Anterior cingulate cortex (tissue), 58 donors: ENCODE data around the gene COL23A1.

ENCODE experiments used
- DNase-seq, 58 donors: peaks; one replicate each; lab custom pipeline; 2025; lab: John Stamatoyannopoulos, UW

Gene COL23A1

DNA sequence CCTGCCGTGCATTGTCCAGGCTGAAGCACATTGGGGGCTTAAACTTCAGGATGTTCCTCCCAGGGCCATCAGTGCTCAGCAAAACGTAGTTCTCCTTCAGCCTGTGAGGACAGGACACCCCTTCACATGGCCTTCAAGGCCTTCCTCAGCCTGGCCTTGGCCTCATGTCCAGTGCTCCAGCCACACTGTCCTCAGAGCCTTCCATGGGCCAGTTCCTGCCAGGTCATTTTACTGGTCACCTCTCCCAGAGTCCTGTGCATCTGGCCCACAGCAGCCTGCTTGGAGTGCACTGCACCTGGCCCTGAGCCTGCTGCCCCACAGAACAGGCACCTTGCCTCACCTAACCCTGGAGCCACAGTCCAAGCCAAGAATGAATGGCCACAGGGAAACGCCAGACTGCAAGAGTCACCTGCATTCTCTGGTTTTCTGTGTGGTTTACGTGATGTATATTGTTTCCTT lies 377.2 kb downstream of the COL23A1 start:
- DNase-seq = no peak

DNA sequence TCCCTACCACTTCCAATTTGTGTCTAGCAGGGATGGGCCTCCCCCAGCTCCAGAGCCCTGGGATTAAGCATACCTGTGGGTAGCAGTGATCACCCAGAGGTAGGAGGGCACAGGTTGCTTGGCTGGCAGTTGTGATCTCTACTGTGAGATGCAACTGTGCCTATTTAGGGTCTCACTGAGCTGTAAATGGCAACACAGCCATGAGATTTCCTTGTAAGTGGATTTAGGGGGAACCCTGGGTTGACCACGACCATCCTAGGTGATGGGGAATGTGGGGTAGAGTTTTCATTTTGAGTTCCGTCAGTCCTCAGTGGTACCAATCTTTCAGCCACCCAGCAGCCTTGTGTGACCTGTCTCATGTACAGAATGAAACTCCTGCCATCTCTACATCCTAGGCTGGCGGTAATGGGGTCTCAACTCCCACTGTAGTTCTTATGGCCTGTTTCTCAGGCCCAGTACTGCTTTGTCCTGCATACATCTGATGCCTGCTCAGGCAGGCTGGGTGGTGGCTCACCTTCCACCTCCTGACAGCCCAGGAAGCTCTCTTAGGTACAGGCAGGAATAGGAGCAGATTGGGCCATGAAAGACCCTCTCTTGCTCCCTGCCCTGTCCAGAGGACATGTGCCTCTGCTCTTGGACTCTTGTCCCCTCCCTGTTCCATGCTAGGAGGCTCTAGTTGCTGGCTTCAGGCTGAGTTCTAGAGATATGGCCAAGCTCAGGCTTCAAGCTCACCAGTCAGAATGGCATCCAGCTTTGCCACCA lies 377.8 kb downstream of the COL23A1 start:
- DNase-seq = no peak

DNA sequence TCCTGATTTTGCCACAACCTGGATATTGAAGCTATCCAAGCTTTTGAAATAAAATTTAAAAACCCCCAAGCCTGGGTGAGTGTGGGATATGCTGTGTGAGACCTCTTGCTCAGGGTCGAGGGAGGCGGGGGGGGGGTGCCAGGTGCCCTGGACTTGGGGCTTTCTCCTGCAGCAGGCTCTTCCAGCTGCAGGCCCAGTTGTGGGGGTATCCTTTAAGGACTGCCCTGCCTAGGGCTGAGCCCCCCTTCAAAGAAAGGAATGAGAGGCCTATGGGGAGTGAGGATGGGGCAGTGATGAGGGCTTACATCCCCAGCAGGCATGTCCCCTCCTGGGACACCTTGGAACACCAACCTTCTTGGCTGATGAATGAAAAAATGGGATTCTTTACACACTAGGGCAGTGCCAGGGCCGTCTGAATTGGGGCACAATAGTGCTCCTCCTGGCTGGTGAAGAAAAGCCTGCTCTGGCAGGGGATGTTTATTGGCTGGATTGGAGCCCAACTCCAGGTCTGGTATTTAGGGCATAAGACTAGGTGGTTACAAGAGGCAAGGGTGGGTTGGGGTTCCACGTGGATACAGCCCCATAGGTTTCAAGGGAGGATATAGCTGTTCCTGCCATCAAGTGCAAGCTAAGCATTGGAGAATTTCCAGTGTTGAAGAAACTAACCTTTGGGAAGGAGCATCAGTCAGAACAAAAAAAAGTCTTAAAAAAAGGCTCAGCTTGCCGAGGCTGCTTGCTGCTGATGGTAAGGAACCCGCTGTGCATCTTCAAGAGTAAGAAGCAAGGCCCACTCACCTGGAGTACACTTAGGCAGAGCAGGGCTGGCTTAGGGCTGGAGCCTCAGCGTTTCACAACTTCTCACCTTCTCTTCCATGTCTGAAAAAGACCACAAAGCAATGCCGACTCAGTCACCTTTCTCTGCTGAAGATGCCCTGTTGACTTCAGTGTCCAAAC lies 378.8 kb downstream of the COL23A1 start:
- no peak for DNase-seq

- DNase-seq = no peak
Observed at GRCh38 chr5:178210686-178211085, 379.5 kb downstream of the COL23A1 start.

- DNase-seq = no peak
Observed at GRCh38 chr5:178210073-178210535, 380.1 kb downstream of the COL23A1 start.

DNA sequence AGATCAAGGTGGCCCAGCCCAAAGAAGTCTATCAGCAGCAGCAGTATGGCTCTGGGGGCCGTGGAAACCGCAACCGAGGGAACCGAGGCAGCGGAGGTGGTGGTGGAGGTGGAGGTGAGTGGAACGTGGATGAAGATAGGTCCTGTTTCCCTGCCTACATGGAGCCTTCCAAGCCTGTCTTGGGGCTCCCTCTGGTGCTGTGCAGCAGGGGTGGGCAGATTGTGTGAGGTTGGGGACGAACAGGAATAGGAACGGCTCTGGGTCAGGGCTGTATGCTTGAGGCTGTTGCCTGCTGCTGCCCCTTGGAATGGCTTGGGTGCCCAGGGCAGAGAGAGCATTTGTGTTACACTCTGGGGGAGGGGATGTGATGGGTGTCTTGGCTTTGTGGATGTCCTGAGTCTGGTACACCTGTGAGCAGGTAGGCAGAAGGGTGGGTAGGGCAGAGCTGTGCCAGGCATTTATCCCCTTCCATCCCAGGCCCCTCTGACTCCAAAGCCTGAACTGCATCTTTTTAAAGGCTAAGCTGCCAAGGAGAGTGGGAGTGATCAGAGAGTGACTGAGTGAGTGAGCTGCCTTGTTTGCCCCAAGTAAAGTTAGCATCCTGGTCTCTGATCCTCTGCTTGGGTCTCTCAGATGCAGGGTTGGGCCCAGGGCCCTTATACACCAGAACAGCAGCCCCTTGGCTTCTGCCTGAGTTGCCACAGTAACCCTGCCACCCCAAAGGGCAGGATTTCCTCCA lies 380.7 kb downstream of the COL23A1 start:
- DNase-seq = no peak

DNA sequence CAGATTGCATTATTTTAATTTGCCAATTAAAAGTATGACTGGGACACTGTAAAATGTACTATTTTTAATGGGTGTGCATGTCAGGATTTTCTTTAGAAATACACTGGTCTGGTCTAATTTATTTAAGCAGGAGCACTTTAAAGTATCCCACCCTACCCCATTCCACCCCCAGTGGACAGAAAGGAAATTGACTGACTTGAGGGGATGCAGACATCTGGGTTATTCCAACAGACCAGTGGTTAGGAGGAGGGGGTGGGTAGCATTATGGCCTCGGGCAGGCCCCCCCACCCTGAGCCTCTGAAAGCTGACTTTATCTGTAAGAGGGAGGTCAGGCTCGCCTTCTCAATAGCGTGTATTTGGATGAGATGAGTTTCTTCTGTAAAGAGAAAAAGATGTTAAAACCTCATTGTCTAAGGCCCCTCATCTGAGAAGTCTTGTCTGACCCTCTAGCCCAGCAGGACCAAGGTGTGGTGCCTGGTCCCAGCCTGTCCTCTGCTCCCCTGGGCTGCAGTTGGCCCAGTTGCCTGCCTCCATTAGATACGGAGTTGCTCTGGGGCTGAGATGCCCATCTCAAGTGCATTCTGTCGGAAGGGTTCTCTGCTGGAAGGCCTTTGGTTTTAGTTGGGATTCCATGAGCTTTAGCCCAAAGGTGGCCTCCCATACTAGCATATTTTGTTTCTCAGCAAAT lies 381.5 kb downstream of the COL23A1 start:
- DNase-seq = no peak

DNA sequence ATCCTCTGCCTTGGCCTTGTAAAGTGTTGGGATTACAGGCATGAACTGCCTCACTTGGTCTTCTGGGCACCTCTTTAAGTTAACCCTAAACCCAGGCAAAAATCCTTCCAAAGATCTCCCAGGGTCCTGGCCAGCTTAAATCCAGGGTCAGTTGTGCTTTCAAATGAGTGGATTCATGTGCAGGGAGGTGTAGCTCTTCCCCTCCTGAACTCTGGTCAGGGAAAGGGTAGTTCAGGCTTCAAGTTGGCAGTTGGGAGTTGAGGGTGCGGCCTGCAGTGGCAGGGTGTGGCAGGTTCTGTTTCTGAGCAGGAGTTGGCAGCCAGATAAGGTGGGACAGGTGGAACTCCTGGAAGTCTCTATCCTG lies 382.3 kb downstream of the COL23A1 start:
- no peak for DNase-seq

- no peak for DNase-seq
Observed at GRCh38 chr5:178207183-178207916, 382.8 kb downstream of the COL23A1 start.

GRCh38 chr5:178206166-178207101 lies 383.8 kb downstream of the COL23A1 start:
- peak in 1 of 58 donors; percentile 17 for DNase-seq

- DNase-seq = no peak
Observed at GRCh38 chr5:178205749-178206047, 384.5 kb downstream of the COL23A1 start.

DNA sequence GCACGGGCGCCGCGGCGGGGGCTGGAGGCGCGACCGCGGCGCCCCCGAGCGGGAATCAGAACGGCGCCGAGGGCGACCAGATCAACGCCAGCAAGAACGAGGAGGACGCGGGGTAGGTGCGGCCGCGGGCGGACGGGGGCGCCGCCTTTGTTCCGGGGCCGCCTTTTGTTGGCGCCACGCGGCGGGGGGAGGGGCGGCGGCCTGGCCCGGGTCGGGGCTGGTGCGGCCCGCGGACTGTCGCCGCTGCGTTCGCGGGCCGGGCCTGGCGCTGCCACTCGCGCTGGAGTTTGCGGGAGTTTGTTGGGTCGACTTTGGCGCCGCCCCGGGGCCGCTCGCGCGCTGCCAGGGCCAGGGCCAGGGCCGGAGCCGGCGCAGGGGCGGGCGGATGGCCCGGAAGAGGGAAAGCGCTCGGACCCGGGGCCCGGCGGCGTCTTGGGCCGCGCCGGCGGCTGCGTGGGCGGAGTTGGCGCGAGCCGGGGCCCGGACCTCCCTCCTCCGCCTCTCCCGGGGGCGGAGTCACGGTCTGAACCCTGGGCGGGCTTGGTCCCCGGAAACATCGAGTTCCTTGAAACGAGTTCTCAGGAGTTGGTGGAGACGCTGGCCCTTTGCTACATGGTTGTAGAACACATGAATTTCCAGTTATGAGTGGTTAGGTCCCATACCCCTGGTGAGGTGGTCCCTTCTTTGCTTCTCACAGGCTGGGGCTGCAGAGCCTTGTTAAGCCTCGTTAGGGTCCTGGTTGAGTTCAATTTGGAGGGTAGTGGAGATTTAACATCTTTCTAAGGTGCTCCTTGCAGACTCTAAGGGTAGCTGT lies 385.1 kb downstream of the COL23A1 start:
- peak in 43 of 58 donors; percentile 8 to 65 (median 35) for DNase-seq

DNA sequence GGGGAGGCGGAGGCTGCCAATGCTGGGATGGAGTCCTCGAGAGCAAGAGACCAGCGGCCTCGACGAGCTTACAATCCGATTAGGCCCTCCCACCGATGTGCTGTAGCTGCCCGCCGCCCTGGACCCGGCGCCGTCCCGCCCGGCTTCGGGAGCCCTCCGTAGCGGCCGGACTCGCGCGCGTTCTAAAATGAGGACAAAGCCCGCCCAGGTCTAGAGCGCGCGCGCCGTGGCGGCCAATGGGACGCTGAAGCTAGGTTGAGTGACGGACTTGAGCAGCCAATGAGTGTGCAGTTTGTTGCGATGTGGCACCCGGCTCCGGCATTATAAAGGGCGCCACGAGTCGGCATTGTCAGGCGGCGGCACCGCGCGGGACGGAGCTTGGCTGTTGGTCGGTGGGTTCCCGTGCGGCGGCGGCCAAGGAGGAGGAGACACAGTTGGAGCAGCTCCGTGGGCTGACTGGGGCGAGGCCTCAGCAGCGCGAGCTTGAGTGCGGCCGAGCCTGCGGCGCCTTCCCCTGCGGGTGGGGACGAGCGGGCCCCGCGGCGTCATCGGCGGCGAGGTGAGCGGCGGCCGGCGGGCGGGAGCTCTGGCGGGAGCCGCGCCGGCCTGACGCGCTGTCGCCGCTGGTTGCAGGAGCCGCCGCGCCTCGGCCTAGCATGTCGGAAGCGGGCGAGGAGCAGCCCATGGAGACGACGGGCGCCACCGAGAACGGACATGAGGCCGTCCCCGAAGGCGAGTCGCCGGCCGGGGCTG lies 385.8 kb downstream of the COL23A1 start, which contains the start of gene HNRNPAB:
Gene HNRNPAB, plus strand, starts transcription at position 352 of the 753 bp plus-strand sequence. Its CDS starts 305 bp downstream, at position 657.
- DNase-seq = peak; percentile 83 to 97 (median 93)

DNA sequence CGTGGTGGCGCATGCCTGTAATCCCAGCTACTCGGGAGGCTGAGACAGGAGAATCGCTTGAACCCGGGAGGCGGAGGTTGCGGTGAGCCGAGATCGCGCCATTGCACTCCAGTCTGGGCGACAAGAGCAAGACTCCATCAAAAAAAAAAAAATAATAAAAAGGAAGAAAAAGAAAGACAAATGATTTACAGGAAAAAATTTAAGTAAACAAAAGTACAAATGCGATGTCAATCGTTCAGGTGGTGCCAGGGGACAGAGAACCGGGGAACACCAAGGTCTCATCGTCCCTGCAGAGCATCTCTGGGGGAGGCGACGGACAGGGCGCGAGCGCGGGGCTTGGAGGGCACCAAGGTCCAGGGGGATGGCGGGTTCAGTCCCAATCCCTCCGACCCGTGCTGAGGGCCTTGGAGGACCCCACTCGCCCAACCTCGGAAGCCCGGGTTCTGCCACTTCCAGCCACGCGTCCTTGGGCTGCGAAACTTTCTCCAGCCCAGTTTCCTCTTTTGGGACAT lies 386.5 kb downstream of the COL23A1 start:
- DNase-seq = peak in 1 of 58 donors; percentile 50

- DNase-seq = no peak
Observed at GRCh38 chr5:178202541-178202940, 387.7 kb downstream of the COL23A1 start.

GRCh38 chr5:178201927-178202235 lies 388.3 kb downstream of the COL23A1 start:
- no peak for DNase-seq
